OCI-LY1 (cell line): ENCODE measurements around the gene TNRC6C.

Experiments used
- H2AFZ ChIP-seq: fragments of 200-600 bp; sonication (generic), shearing (Covaris generic); 2 replicates; pipeline ENCODE4 v1.6.0; 2014; ENCODE audit warnings: antibody characterized with exemption, mild to moderate bottlenecking, low read length
- H3F3A ChIP-seq: fragments of 200-600 bp; sonication (generic), shearing (Covaris generic); 2 replicates; pipeline ENCODE4 v1.6.0; 2014; ENCODE audit warnings: mild to moderate bottlenecking, antibody characterized with exemption, low read length, moderate library complexity; ENCODE audit not compliant: insufficient read depth
- H3K27ac ChIP-seq: fragments of 200-600 bp; sonication (generic); 2 replicates; pipeline ENCODE4 v1.5.1; 2014; ENCODE audit warnings: low read length, mixed run types, mild to moderate bottlenecking, low read depth; ENCODE audit not compliant: poor library complexity, severe bottlenecking
- H3K27me3 ChIP-seq: fragments of 200-600 bp; sonication (generic); 2 replicates; pipeline ENCODE4 v1.6.0; 2014; ENCODE audit warnings: antibody characterized with exemption, mild to moderate bottlenecking, low read length, moderate library complexity; ENCODE audit not compliant: insufficient read depth
- H3K36me3 ChIP-seq: fragments of 200-600 bp; sonication (generic); 2 replicates; pipeline ENCODE4 v1.6.1; 2014; ENCODE audit warnings: mild to moderate bottlenecking, antibody characterized with exemption, low read length, moderate library complexity, mixed read lengths; ENCODE audit not compliant: insufficient read depth
- H3K4me1 ChIP-seq: fragments of 200-600 bp; sonication (generic); 2 replicates; pipeline ENCODE4 v1.5.1; 2014; ENCODE audit warnings: mild to moderate bottlenecking, low read length, moderate library complexity; ENCODE audit not compliant: insufficient read depth, severe bottlenecking
- H3K4me2 ChIP-seq: fragments of 200-600 bp; sonication (generic), shearing (Covaris generic); 2 replicates; pipeline ENCODE4 v1.6.1; 2014; ENCODE audit warnings: low read length
- H3K4me3 ChIP-seq: fragments of 200-600 bp; sonication (generic); 2 replicates; pipeline ENCODE4 v1.5.1; 2014; ENCODE audit warnings: low read length, low read depth, mild to moderate bottlenecking, mixed read lengths; ENCODE audit not compliant: poor library complexity, severe bottlenecking
- H3K79me2 ChIP-seq: fragments of 200-600 bp; shearing (Covaris generic); 2 replicates; pipeline ENCODE4 v1.6.1; 2016; ENCODE audit warnings: mixed run types, low read length, mixed read lengths; ENCODE audit not compliant: insufficient read depth
- H3K9ac ChIP-seq: fragments of 200-600 bp; sonication (generic), shearing (Covaris generic); 2 replicates; pipeline ENCODE4 v1.6.1; 2014; ENCODE audit warnings: mild to moderate bottlenecking, low read length, mixed read lengths
- H3K9me2 ChIP-seq: fragments of 200-600 bp; sonication (generic), shearing (Covaris generic); 2 replicates; pipeline ENCODE4 v1.6.1; 2014; ENCODE audit warnings: low read depth, mild to moderate bottlenecking, low read length, mixed read lengths
- H3K9me3 ChIP-seq: fragments of 200-600 bp; shearing (Covaris generic); 2 replicates; pipeline ENCODE4 v1.6.1; 2014; ENCODE audit warnings: low read length, mixed read lengths
- H4K20me1 ChIP-seq: fragments of 200-600 bp; sonication (generic), shearing (Covaris generic); 2 replicates; pipeline ENCODE4 v1.6.0; 2016; ENCODE audit warnings: mild to moderate bottlenecking, low read length; ENCODE audit not compliant: insufficient read depth
- CTCF ChIP-seq: fragments of 200-600 bp; sonication (generic), shearing (Covaris generic); IDR thresholded peaks from 2 replicates; pipeline ENCODE4 v1.5.1; 2017; ENCODE audit warnings: mild to moderate bottlenecking, antibody characterized with exemption, low read length, moderate library complexity, mixed read lengths
- EZH2 ChIP-seq: fragments of 200-600 bp; sonication (generic), shearing (Covaris generic); IDR thresholded peaks from 2 replicates; pipeline ENCODE4 v1.8.0; 2017; ENCODE audit warnings: borderline replicate concordance, mixed run types, mild to moderate bottlenecking, antibody characterized with exemption, low read length, moderate library complexity, mixed read lengths

Gene TNRC6C

GRCh38 chr17:78132767-78133178 is 174.3 kb downstream of the TNRC6C start:
- H3K27ac ChIP-seq = peak overlapping the region; percentile 92
- no peaks in the 10 kb centered on the region for H3K9me3 ChIP-seq
- H2AFZ ChIP-seq = no peak overlapping the region
- H3K4me3 ChIP-seq = peak overlapping the region; percentile 72
- H3K9ac ChIP-seq = peak overlapping the region; percentile 92; the same call in 1 of the 2 replicates
- peaks cover 28% of the 10 kb centered on the region for H3K36me3 ChIP-seq
- peak overlapping the region; percentile 89 for H3K4me2 ChIP-seq
- H3K79me2 ChIP-seq = no peaks in the 10 kb centered on the region
- no peaks in the 10 kb centered on the region for H3F3A ChIP-seq
- no peaks in the 10 kb centered on the region for H4K20me1 ChIP-seq
- H3K27me3 ChIP-seq = no peaks in the 10 kb centered on the region
- H3K9me2 ChIP-seq = no peaks in the 10 kb centered on the region
- TF ChIP-seq CTCF (no peak), EZH2 (no peak)
- peaks cover 68% of the 10 kb centered on the region for H3K4me1 ChIP-seq

- peaks cover 28% of the 10 kb centered on the region for H3K36me3 ChIP-seq
- H3K9me3 ChIP-seq = no peaks in the 10 kb centered on the region
- peak overlapping the region; percentile 92; the same call in 1 of the 2 replicates for H3K9ac ChIP-seq
- H3K27ac ChIP-seq = peak overlapping the region; percentile 92
- H3K4me3 ChIP-seq = peak overlapping the region; percentile 72
- H3K4me1 ChIP-seq = peaks cover 66% of the 10 kb centered on the region
- no peaks in the 10 kb centered on the region for H3F3A ChIP-seq
- H4K20me1 ChIP-seq = no peaks in the 10 kb centered on the region
- peak overlapping the region; percentile 89 for H3K4me2 ChIP-seq
- H3K27me3 ChIP-seq = no peaks in the 10 kb centered on the region
- no peaks in the 10 kb centered on the region for H3K79me2 ChIP-seq
- no peak for TF ChIP-seq EZH2
- TF ChIP-seq CTCF = no peak
- H3K9me2 ChIP-seq = no peaks in the 10 kb centered on the region
- H2AFZ ChIP-seq = no peak overlapping the region
Observed at GRCh38 chr17:78133179-78133951, 174.9 kb downstream of the TNRC6C start.

DNA sequence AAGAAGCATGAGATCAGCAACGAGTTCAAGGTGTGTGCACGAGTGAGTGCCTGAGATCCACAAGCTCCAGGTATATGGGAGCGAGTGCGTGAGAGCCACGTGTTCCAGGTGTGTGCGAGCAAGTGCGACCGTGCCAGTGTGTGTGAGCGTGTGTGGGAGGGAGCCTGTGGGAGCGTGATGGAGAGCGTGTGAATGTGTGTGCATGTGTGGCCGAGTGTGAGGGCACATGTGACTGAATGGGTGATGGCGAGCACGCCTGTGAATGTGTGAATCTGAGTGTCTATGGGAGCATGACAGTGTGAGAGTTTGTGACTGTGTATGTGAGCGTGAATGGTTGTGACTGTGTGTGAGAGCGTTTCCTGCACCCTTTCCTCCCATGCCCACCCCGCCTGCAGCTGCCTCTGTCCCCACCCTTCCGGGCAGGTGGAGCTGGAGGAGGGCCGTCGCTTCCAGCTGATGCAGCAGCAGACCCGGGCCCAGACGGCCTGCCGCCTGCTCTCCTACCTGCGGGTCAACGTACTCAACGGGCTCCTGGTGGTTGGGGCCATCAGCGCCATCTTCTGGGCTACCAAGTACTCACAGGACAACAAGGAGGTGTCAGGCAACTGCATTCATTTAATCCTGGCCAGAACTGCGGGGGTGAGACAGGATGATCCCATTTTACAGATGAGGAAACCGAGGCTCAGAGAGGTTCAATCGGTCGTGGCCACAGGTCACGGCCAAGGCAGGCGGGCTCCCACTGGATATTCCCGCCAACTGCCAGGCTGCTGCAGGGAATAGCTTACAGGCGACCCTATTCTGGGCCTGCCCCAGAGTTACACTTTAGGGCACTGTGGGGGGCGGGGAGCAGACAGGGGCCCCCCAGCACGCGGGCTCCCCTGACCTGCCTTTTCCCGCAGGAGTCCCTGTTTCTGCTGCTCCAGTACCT is 175.7 kb downstream of the TNRC6C start:
- peaks cover 28% of the 10 kb centered on the region for H3K36me3 ChIP-seq
- TF ChIP-seq CTCF (peak; percentile 82), EZH2 (no peak)
- H3K9ac ChIP-seq = no peak overlapping the region; the same call in 1 of the 2 replicates
- H3K4me3 ChIP-seq = peak overlapping the region; percentile 3
- H3K27me3 ChIP-seq = no peaks in the 10 kb centered on the region
- peaks cover 61% of the 10 kb centered on the region for H3K4me1 ChIP-seq
- peak overlapping the region; percentile 89 for H3K4me2 ChIP-seq
- no peaks in the 10 kb centered on the region for H3F3A ChIP-seq
- no peaks in the 10 kb centered on the region for H3K9me2 ChIP-seq
- no peak overlapping the region for H2AFZ ChIP-seq
- H3K27ac ChIP-seq = peak overlapping the region; percentile 92
- H4K20me1 ChIP-seq = no peaks in the 10 kb centered on the region
- no peaks in the 10 kb centered on the region for H3K9me3 ChIP-seq
- no peaks in the 10 kb centered on the region for H3K79me2 ChIP-seq
